LNCAP (cell line): ENCODE results near the gene CCDC60.

Source experiments
- CTCF ChIP-seq: fragments of 450-650 bp; IDR thresholded peaks from 2 replicates; pipeline ENCODE4 v1.5.1; 2017; ENCODE audit warnings: mild to moderate bottlenecking

CCDC60 gene

GRCh38 chr12:119319638-119320037 is 14.9 kb upstream of the CCDC60 start:
- no peak for TF ChIP-seq CTCF

DNA sequence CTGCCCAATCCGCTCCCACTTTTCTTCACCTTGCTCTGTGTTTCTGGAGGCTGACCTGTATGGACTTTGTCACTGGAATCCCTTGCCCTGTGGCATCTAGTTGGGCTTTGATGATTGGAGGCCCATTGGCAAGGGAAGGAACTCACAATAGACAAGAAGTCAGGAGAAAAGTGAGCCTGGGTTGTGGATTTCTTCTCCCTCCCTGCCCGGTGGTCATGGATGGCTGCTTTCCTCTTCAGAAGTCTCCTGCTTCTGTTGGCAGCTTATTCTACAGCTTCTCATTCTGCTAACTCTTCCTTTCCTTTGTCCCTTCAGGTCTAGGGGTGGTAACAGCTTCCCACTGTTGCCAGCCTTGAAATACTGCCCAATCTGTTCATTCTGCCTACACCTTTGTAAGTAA is 13.9 kb upstream of the CCDC60 start:
- no peak for TF ChIP-seq CTCF

DNA sequence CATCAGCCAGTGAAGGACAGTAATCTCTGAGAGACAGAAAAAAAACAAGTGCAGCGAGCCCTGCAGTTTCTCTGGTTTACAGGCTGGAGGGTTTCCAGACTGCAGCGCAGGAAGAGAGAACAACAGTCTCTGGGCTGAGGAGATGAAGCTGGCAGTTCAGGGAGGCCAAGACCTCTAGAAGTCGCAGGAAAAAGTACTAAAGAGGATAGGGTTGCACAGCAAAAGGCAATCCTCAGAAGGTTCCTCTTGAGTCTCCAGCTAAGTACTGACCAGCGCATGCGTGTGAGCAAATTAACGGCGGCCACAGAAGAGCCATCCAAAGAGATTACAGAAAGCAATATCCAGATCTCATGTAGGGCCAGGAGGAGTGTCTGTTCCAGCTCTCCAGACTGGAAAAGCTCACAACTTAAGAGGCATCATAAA is 12.2 kb upstream of the CCDC60 start:
- TF ChIP-seq CTCF: no peak

DNA sequence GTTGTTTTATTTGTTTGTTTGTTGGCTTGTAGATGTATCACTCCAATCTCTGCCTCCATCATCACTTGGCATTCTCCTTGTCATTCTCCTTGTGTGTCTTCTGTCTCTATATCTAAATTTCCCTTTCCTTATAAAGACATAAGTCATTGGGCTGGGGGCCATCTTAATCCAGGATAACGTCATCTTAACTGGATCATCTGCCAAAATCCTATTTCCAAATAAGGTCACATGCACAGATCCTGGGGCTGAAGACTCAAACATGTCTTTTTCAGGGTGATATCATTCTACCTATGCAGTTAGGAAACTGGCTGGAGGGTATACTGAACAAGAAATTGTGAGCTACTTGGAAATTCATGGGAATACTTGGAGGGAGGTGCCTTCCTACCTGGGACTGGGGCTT is 8.7 kb upstream of the CCDC60 start:
- no peak for TF ChIP-seq CTCF

DNA sequence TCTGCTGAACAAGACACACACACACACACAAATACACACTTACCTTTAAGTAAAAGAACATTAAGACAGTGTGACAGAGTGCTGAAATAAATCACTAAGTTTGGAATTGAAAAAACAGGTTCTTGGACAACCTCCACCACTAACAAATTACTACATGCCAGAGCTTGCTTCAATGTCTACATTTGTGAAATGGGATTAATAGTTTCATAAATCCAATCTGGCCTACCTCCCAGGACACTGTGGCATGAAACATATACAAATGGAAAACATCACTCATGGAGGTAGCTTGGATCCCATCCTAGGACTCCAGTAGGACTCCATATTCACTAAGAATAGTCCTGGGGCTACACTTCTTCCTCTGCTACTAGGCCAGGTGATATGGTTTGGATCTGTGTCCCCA is 8.2 kb upstream of the CCDC60 start:
- TF ChIP-seq CTCF: no peak

DNA sequence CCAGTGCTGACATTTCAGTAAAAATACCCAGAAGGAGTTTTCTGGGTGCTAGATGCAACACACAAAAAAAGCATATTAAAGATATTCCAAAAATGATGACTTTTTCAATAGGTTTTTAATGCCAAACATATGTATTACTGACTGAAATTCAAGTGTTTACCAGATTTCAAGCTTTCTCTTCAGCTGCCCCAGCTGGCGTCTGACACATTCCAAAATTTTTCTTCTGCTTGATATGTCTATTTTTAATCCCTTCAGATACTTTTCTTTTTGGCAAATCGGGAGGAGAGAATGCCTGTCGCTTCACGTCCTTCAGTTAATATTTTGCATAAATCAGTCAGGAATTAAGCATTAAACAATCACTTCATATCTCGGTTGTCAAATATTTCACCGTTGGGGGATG is 7.1 kb upstream of the CCDC60 start:
- TF ChIP-seq CTCF: no peak

DNA sequence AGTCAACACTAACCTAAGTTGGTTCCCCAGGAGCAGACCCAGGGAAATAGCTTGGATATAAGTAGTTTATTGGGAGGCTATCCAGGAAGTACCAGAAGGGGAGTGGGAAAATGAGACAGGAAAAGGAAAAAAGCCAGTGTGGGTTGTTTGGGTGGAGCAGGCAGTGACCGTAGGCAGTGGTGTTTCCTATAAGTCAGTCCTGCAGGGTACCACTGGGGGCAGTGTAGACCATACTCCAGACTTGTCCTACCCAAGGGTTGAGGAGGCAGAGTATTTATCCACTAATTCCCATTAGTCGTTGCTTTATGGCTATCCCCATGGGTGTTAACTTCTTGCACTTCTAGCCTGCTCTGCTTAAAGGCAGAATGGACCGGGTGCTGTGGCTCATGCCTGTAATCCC is 6.4 kb upstream of the CCDC60 start:
- TF ChIP-seq CTCF: peak; percentile 39

DNA sequence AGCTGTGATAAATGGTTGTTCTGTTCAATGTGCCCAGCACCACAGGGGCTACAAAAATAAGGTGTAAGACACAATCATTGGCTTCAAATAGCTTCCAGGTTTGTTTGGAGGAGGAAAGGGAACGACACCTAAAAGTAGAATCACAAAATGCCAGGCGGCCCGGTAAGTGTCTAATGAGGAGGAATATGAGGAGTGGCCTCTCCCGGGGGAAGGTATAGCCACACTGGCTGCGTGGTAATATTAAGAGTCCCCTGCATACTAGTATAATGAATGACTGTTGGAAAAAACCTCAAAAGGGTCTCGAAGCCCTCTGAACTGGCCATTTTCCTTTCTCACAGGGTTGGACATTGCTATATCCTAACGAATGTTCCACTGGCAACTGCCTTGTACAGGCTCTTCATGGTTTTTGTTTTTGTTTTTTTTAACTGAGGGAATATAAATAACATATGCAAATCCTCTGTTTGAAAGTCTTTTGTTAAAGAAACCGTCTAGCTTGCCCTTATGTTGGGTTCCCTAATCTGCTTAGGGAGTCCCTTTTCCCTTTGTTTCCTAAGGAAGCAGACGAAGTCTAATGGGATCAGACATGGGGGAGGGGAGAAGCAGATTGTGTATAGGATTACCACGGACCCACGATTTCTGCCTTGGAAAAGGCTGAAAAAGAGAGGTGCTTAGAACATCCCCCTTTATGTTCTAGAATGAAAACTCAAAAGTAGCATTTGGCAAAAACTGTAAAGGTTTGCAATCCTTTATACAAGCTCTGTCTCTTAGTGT is 4.2 kb downstream of the CCDC60 start:
- TF ChIP-seq CTCF: no peak
